ENCODE measurements around the gene STX12.
"Not testable (repeated sequence)": the region's sequence is repeated elsewhere in the genome, so short reads cannot be mapped to it uniquely, and the experiment has no call there.

STX12 gene

GRCh38 chr1:27772932-27773825 lies at the start of gene STX12:
TSS of gene STX12 (plus strand) at chr1:27773219. CDS start at chr1:27773308, 89 bp downstream.
- peak; percentile 99 for DNase-seq

- DNase-seq: peak; percentile 76
Observed at GRCh38 chr1:27724961-27725373, 48.1 kb upstream of the STX12 start.

DNA sequence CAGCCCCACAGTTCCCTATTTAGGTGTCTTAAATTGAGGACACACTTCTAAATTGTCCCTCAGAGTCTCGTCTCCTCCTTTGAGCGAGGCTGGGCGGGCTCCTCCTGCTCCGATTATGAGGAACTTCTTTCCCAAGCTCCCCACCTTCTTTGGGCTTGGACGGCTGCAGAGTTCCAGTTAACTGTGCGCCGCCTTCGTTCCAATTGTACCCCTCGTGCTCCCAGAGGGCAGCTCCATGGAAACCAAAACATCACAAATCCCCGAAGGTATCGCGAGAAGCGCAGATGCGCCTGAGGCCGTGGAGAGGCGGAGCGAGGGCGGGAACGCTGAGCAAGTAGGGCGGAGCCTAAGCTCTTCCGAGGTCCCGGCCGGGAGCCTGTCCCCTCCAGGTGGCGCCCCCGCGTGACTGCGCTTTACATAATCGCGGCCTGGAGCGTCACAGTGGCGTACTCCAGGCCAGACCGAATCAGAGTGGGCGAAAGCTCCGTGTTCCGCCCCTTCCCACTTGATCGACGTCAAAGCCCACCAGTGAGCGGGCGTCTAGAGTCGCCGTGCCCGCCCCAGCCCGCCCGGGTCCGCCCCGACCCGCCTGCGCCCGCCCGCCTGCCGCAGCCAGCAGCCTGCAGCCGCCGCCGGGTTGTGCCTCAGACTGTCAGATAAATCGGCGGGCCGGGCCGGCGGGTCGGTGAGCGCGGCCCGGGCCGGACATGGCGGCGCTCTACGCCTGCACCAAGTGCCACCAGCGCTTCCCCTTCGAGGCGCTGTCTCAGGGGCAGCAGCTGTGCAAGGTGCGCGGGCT lies 47.4 kb upstream of the STX12 start, which contains the start of gene FAM76A:
FAM76A (plus strand) TSS at position 588 of the 799 bp plus-strand sequence; CDS start at position 708, 120 bp downstream.
- DNase-seq: peak; percentile 100

- peak; percentile 66 for DNase-seq
Observed at GRCh38 chr1:27726173-27727044, 46.6 kb upstream of the STX12 start.

GRCh38 chr1:27727126-27727525 lies 45.9 kb upstream of the STX12 start:
- no peak for DNase-seq

DNA sequence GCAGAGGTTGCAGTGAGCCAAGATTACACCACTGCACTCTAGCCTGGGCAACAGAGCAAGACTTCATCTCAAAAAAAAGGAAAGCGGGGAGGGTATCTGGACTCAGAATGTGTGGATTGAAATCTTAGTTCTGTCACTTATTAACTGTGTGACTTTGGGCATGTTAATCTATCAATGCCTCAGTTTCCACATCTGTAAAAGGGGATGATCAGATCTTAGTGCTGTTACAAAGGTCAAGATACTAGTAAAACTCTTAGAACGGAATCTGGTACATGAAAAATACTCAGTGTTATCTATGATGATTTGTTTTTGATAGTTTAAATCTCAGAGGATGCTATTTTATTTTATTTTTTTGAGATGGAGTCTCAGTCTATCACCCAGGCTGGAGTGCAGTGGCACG lies 36.8 kb upstream of the STX12 start:
- no peak for DNase-seq

GRCh38 chr1:27741121-27741520 lies 31.9 kb upstream of the STX12 start:
- no peak for DNase-seq

DNA sequence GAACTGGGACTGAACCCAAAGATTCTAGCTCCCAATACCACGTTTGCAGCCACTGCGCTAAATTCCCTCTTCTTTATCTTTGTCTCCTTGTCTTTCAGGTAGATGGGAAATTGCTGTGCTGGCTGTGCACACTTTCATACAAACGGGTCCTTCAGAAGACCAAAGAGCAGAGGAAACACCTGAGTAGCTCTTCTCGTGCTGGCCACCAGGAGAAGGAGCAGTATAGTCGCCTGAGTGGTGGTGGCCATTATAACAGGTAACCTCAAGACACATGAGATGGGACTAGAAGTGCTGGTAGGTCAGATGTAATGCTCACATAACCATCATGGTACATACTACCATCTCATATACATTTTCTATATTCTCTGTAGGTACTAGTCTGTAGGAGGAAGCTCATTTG lies 28.5 kb upstream of the STX12 start:
- no peak for DNase-seq

DNA sequence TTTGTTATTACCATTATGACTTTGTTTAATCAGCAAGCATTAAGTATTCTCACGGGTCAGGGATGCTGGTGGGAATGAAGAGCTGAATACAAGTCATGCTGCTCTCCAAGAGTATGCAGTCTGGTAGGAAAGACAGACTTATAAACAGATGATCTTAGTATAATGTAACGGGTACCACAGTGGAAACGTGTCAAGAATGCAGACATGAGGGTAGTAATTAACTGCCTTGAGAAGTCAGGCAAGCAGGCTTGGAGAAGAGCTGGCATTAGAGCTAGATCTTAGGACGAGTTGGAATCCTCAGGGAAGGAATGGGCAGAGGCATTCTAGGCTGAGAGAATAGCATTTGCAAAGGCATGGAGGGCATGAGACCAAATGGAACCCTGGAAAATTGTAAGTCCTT lies 27.6 kb upstream of the STX12 start:
- DNase-seq: no peak

DNA sequence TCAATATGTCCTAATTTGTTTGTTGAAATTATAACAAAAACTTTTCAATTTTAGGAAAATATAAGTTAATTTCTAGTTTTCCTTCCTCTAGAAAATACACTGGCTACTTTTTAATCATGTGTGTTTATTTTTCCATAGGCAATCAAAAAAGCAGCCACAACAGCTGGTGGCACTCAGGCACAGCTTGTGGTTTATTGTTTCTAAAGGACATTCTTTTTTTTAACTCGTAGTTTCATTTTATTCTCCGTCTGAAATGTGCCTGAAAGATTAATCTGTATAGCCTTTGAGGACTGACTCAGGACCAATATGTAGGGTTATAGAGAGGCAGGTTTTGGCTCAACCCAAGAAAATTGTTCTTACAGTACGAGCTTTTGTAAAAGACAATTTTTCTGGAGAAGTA lies 20.7 kb upstream of the STX12 start:
- DNase-seq: no peak

DNA sequence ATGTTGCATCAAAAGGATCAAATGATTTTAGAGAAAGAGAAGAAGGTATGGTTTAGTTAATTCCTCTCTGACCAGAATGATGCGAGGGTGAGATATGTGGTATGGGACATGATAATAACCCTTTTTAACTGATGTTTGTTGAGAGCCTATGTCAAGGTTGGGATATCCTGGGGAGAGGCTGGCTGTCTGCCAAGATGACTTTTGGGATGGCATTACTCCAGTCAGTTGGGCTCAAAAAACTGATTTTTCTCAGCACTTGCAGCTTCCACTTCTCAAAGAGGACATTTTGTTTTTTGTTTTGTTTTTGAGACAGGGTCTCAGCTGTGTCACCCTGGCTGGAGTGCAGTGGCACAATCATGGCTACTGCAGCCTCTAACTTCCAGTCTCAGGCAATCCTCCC lies 17.7 kb upstream of the STX12 start:
- no peak for DNase-seq

- no peak for DNase-seq
Observed at GRCh38 chr1:27755865-27756264, 17.2 kb upstream of the STX12 start.

- no peak for DNase-seq
Observed at GRCh38 chr1:27759236-27759635, 13.8 kb upstream of the STX12 start.

GRCh38 chr1:27760426-27760825 lies 12.6 kb upstream of the STX12 start:
- DNase-seq: no peak

DNA sequence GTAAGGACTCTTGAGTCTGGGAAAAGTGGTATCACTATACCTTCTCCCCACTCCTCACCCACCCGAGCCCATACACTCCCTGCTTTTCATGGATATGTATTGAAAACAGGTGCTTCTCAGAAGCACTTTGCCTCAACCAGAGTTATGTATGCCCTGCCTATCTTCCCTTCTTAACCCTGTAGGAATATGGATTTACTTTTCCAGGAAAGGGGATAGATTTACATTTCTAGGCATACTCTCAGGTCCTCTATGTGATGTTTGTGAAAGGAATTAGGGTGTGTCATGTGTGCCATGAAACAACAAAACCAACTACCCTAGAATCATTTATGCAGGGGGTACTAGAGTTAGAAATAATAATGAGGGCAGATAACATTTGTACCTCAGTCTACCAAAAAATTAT lies 11.0 kb upstream of the STX12 start:
- DNase-seq: no peak

DNA sequence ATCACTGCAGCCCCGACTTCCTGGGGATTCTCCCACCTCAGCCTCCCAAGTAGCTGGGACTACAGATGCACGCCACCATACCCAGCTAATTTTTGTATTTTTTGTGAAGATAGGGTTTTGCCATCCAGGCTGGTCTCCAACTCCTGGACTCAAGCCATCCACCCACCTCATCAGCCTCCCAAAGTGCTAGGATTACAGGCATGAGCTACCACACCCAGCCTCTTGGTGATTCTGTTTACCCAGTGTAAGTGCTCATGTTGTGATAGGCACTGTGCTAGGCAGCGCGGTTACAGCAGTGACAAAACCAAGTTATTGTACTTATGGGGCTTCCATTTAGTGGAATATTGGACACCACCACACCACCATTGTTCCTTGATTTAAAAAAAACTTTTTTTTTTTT lies 9.7 kb upstream of the STX12 start:
- no peak for DNase-seq

DNA sequence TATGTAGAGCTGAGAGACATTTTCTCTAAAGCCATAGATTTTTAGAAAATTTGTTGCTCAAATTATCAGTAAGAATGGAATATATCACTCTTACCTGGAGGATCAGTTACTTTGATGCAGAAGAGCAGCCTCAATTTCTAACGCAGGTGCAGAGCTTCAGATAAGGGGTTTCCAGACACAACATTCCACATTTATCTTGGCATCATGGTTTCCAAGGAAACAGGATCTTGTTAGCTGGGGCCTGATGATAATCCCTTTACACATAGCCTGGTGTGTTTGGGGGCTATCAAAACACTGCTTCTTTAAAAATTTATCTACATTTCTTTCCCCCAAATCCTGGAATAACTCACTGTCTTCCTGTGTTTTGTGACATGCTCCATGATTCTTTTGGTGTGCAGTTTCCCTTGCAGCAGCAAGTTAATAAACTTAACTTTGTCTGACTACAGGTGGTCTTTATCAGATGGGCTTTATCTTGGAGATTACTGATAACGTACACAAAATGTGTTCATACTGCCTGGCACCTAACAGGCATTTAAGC lies 2.7 kb upstream of the STX12 start:
- DNase-seq: no peak

DNA sequence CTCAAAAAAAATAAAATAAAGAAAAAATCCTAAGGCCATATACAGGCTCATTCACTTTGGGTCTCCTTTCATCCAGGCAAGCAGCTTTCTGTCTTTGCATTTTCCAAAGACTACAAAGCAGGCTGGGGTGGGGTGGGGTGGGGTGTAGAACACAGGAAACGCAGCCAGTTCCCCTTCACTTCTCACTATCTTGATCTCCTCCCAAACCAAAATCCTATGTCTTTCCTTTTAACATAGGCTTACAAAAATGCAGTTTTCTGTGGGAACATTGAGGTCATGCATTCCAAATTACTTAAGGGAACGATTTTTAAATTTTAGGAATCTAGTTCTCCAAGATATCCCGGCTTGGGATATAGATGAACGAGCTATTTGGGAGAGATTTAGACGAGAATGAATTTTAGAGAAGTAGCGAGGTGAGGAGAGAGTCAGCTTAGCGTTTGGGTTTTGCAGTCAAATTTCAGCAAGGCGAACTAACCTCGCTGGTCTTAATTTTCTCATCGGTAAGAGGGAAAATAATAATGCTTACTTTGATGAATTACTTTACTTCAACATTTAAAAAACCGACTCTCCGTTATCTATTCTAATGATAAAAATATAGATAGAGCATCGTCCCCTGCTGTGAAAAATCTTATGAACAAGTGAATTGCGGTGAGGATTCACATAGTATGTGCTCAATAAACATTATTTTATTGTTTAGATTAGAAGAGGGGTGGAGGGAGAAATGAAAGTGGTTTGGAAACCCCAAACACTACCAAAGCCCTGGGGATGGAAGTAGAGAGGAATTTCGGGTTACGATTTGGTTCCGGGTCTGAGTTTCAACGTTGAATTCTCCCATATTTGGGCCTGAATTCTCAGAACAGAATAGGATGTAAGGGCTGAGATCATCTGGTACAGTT lies 735 bp upstream of the STX12 start:
- DNase-seq: no peak

DNA sequence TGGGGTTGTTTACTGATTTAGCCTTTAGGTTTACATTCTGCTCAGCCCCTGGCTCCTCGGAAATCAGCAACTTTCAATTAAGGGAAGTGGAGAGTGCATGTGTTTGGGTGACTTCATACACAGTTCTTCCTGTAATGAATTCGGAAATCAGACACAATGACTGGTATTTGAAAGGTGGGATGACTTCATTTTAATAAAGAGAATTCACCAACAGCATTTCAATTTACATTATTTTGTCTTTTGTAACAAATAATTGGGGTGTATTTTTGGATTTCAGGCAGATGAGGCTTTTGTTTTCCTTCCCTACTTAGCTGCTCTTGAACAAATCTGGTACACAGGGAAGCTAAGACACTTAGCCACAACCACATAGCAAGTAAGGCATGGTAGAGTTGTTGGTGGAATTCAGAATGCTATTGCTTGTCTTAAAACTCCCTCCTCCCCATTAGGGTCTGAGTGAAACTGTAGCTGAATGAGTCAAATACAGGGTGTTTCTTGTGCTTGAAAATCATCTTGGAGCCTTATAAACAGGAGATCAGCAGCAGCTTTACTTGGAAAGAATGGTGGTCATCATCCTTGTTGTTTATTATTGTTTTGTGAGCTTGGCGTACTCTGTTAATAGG lies 917 bp downstream of the STX12 start:
- DNase-seq: no peak

GRCh38 chr1:27774654-27775053 lies 1.6 kb downstream of the STX12 start:
- no peak for DNase-seq

DNA sequence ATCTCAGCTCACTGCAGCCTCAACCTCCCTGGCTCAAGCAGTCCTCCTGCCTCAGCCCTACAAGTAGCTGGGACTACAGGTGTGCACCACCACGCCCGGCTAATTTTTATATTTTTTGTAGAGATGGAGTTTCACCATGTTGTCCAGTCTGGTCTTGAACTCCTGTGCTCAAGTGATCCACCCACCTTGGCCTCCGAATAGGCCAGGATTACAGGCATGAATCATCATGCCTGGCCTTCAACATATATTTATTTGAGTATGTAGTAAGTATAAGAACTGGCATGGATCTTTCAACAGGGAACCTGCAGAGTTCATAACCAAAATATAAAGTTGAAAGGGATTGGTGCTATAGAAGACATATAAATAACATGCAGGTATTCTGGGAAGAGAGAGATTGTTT lies 2.3 kb downstream of the STX12 start:
- not testable (repeated sequence) for DNase-seq

All from NCI-H345 (cell line).